Breast epithelium (tissue), 4 donors: ENCODE results near the gene SMYD2. TPM values are rescaled to one million over a fixed set of nuclear protein-coding genes. Genes with fewer than 3 reads are reported as not detected.

Experiments
- DNase-seq, 2 donors: peaks; one replicate each; pipeline ENCODE4 v3.0.0-alpha.2; 2019; ENCODE audit warnings: low spot score in 2 of 2
- H3K27ac ChIP-seq, 2 donors: fragments of 200-600 bp; sonication (generic) in 1 of 2; one replicate each; pipeline ENCODE4 v1.5.1; 2016 to 2019; ENCODE audit warnings: mild to moderate bottlenecking in 1 of 2
- H3K27me3 ChIP-seq, 2 donors: fragments of 200-600 bp; sonication (generic) in 1 of 2; one replicate each; pipeline versions ENCODE4 v1.5.1 to v1.6.0; 2017 to 2019; ENCODE audit warnings: control low read depth in 1 of 2, mild to moderate bottlenecking in 1 of 2
- H3K36me3 ChIP-seq: fragments of 200-600 bp; one replicate; pipeline ENCODE4 v1.5.1; 2019
- H3K4me1 ChIP-seq, 2 donors: fragments of 200-600 bp; sonication (generic); one replicate each; pipeline ENCODE4 v1.5.1; 2016 to 2019; ENCODE audit warnings: control low read depth in 1 of 2
- H3K4me3 ChIP-seq, 3 donors: fragments of 200-600 bp; sonication (generic); 1 replicate in 2 of 3; 2 replicates in 1 of 3; pipeline ENCODE4 v1.5.1; 2016 to 2019; ENCODE audit warnings: mild to moderate bottlenecking in 3 of 3, moderate library complexity in 2 of 3
- H3K9me3 ChIP-seq, 2 donors: fragments of 200-600 bp; sonication (generic) in 1 of 2; one replicate each; pipeline ENCODE4 v1.5.1; 2016 to 2019; ENCODE audit warnings: control low read depth in 1 of 2
- POLR2A ChIP-seq: fragments of 450-650 bp; IDR thresholded peaks from one replicate; pipeline ENCODE4 v1.6.1; 2016; ENCODE audit warnings: antibody characterized with exemption, mild to moderate bottlenecking, moderate library complexity
- POLR2AphosphoS5 ChIP-seq, 3 donors: sonication (generic); formaldehyde crosslinking; IDR thresholded peaks; one replicate each; pipeline ENCODE4 v1.6.1; 2017; ENCODE audit warnings: antibody characterized with exemption in 3 of 3
- intact Hi-C: fragments of 100-400 bp; cut with DNase I; formaldehyde crosslinking; loops from one replicate; pipeline ENCODE4 v1.15.1; 2023; ENCODE audit warnings: low total_unique reads
- total RNA-seq, 3 donors: library from RNA; depleted of rRNA; stranded (reverse); fragments of >200 nt; gene quantifications; one replicate each; pipeline ENCODE4 v1.1.0, GENCODE V29; 2016
- TF ChIP-seq, protein P1 (sequence below), 3 donors: fragments of 450-650 bp; IDR thresholded peaks; one replicate each; pipeline ENCODE4 v1.5.1; 2016 to 2017; ENCODE audit warnings: antibody characterized with exemption in 3 of 3, mild to moderate bottlenecking in 3 of 3, moderate library complexity in 3 of 3

The SMYD2 gene
- total RNA-seq, 3 donors from 2014 or later = 30.9 to 37.3 (median 37.0) TPM

GRCh38 chr1:214310777-214311690 lies 30.1 kb downstream of the SMYD2 start:
- intact Hi-C loops = no loop called here
- H3K36me3 ChIP-seq = no peaks in the 10 kb centered on the region
- no peak overlapping the region for H3K4me3 ChIP-seq
- no peaks in the 10 kb centered on the region for H3K27me3 ChIP-seq
- H3K9me3 ChIP-seq = no peaks in the 10 kb centered on the region
- no peak for DNase-seq
- TF ChIP-seq, protein P1, sequence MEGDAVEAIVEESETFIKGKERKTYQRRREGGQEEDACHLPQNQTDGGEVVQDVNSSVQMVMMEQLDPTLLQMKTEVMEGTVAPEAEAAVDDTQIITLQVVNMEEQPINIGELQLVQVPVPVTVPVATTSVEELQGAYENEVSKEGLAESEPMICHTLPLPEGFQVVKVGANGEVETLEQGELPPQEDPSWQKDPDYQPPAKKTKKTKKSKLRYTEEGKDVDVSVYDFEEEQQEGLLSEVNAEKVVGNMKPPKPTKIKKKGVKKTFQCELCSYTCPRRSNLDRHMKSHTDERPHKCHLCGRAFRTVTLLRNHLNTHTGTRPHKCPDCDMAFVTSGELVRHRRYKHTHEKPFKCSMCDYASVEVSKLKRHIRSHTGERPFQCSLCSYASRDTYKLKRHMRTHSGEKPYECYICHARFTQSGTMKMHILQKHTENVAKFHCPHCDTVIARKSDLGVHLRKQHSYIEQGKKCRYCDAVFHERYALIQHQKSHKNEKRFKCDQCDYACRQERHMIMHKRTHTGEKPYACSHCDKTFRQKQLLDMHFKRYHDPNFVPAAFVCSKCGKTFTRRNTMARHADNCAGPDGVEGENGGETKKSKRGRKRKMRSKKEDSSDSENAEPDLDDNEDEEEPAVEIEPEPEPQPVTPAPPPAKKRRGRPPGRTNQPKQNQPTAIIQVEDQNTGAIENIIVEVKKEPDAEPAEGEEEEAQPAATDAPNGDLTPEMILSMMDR (IDR thresholded peaks at IDR 0.05) = no peak
- TF ChIP-seq POLR2AphosphoS5 (IDR thresholded peaks at IDR 0.05) = no peak
- no peak for TF ChIP-seq POLR2A
- no peaks in the 10 kb centered on the region for H3K4me1 ChIP-seq
- no peak overlapping the region for H3K27ac ChIP-seq

GRCh38 chr1:214312530-214313051 lies 31.6 kb downstream of the SMYD2 start:
- intact Hi-C loops = no loop called here
- H3K4me3 ChIP-seq = no peak overlapping the region
- no peaks in the 10 kb centered on the region for H3K9me3 ChIP-seq
- no peak for TF ChIP-seq POLR2AphosphoS5 (IDR thresholded peaks at IDR 0.05)
- TF ChIP-seq POLR2A = no peak
- TF ChIP-seq, protein P1 (IDR thresholded peaks at IDR 0.05) = no peak
- H3K27ac ChIP-seq = no peak overlapping the region
- no peak for DNase-seq
- H3K27me3 ChIP-seq = no peaks in the 10 kb centered on the region
- H3K36me3 ChIP-seq = no peaks in the 10 kb centered on the region
- no peaks in the 10 kb centered on the region for H3K4me1 ChIP-seq

DNA sequence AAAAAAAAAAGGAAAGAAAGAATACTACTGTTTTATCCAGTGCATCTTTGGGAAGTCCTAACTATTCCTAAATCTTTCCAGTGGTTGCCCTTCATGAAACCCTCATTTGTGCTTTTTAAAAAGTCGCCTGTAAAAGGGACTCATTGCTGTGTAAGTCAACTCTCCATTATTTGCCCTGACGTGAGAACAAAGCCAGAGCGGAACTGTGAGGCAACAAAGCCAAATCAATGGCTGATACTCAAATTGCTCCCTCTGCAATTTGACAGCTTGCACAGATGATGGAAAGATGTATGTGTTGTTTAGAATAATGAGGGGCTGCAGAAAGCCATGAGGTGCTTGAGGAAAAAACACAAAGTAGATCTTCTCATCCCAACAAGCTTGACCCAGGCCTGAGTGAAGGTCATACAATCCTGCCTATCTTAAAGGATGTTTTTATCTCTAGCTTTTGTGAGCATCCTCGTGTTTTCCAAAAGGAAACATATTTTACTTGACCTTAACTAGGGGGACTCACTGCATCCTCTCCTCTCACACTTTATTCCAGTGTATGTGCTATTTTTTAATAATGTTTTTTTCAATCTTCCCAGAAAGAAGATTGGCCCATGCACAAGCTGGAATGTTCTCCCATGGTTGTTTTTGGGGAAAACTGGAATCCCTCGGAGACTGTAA lies 33.4 kb downstream of the SMYD2 start:
- H3K27ac ChIP-seq = no peak overlapping the region
- H3K27me3 ChIP-seq = no peaks in the 10 kb centered on the region
- H3K36me3 ChIP-seq = no peaks in the 10 kb centered on the region
- intact Hi-C loops = no loop called here
- H3K9me3 ChIP-seq = no peaks in the 10 kb centered on the region
- no peak for DNase-seq
- no peak overlapping the region for H3K4me3 ChIP-seq
- no peaks in the 10 kb centered on the region for H3K4me1 ChIP-seq
- TF ChIP-seq POLR2AphosphoS5 (IDR thresholded peaks at IDR 0.05) = no peak
- TF ChIP-seq, protein P1 (IDR thresholded peaks at IDR 0.05) = no peak

GRCh38 chr1:214316593-214316992 lies 35.6 kb downstream of the SMYD2 start:
- peak in 1 of 2 donors; percentile 63 for DNase-seq
- no peak overlapping the region for H3K4me3 ChIP-seq
- no peaks in the 10 kb centered on the region for H3K4me1 ChIP-seq
- TF ChIP-seq, protein P1 (IDR thresholded peaks at IDR 0.05) = no peak
- peak in 1 of 3 donors; percentile 32 for TF ChIP-seq POLR2AphosphoS5 (IDR thresholded peaks at IDR 0.05)
- H3K27me3 ChIP-seq = no peaks in the 10 kb centered on the region
- intact Hi-C loops = no loop called here
- H3K36me3 ChIP-seq = no peaks in the 10 kb centered on the region
- no peaks in the 10 kb centered on the region for H3K9me3 ChIP-seq
- peak overlapping the region; percentile 27 to 73 for H3K27ac ChIP-seq

DNA sequence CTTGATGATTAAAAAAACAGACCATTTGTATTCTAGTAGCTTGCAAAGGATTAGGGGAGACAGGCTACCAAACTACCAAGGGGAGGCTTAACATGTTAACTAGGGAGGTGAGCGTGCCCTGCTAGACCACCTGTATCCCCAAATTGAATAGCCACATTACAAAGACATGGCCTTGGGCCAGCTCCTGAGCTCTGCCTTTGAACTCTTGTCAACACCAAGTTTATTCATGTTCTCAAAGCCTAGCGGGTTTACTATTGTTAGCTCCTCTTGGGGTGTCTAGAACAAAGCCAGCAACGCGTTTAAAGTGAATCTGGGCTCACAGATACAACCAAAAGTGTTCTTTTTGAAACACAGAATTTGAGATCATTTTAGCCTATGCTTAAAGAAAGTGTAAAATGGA lies 36.3 kb downstream of the SMYD2 start:
- intact Hi-C loops = no loop called here
- Histone ChIP-seq H3K9me3 (no peaks in the 10 kb centered on the region), H3K4me1 (no peaks in the 10 kb centered on the region), H3K27me3 (no peaks in the 10 kb centered on the region), H3K27ac (peak overlapping the region in 1 of 2 donors; percentile 59), H3K36me3 (no peaks in the 10 kb centered on the region), H3K4me3 (no peak overlapping the region)
- DNase-seq = no peak
- TF ChIP-seq POLR2AphosphoS5 (IDR thresholded peaks at IDR 0.05) (no peak), POLR2A (no peak)
